HG03354 (cell line): Measurements from ENCODE around the gene RASL10B.

ENCODE experiments used
- ATAC-seq: cut with Tn5 transposase; IDR thresholded peaks from one replicate; pipeline ENCODE4 v1.9.1; 2021; ENCODE audit warnings: mild to moderate bottlenecking; ENCODE audit not compliant: unreplicated experiment, poor library complexity, severe bottlenecking

RASL10B gene

GRCh38 chr17:35716173-35716572 lies 15.3 kb upstream of the RASL10B start:
- no peak for ATAC-seq

DNA sequence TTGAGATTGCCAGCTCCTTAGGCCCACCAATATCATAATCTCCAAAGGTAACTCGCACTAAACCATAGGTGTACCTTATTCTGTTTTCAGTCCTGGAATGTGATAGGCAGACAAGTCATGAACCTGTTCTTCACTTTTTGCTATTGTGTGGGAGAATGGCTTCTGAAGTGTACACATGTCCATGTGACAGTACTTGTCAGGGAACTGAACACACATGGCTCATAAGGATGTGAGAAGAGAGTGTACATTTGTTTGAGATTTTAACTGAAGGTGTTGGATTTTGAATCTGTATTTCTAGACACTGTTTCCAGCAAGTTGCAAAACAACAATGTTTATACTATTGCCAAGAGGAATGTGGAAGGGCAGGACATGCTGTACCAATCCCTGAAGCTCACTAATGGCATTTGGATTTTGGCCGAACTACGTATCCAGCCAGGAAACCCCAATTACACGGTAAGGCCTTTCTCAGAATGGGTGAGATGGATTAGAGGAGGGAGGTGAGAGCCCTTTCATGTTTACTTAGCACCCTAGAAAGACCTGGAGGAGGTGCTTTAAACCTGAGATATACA lies 14.5 kb upstream of the RASL10B start:
- no peak for ATAC-seq

DNA sequence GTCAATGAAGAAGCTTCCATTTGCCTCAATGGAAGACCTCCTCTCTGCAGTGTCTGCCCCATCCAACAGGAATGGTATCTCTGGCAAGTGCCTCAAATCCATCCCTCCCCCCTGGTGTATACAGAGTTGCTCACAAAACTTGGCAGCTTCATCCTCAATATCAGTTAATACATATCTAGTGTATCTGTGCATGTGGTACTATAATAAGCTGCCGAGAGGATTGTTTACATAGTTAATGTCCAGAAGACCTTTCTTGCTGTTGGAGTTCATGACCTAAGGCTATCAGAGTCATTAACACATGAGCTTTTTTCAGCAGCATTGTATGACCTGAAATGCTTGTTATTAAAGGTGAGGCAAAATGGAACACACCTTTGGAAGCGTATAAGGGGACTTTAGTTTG lies 14.0 kb upstream of the RASL10B start:
- no peak for ATAC-seq

DNA sequence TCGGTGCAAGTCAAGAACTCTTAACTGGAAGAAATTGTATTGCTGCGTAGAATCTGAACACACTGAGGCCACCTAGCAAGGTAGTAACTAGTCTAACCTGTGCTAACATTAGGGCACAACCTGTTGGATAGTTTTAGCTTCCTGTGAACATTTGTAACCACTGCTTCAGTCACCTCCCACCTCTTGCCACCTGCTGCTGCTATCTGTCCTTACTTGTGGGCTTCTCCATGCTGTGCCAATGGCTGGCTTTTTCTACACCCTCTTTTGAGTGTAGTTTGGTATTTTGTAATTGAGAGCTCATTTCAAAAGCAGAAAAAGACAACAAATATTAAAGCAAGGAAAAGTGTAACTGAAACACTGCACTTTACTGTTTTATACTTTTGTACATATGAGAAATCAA lies 7.7 kb upstream of the RASL10B start:
- ATAC-seq: no peak

DNA sequence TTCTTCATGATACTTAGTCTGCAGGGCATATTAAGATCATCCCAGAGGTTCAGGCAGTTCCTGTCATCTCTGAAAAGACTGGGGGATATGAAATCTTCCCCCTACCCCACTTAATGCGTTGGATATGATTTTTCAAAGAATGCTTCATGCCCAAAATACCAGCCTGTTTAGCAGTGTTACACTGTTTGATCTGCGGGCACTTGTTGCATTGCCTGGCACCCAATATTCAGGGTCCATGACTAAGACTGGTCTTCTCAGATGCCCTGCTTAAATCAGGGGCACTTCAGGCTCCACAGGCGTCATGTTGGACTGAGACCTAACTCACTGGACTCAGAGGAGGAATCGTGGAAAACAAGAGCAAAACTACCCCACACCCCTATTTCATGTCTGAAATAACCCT lies 6.4 kb upstream of the RASL10B start:
- no peak for ATAC-seq

DNA sequence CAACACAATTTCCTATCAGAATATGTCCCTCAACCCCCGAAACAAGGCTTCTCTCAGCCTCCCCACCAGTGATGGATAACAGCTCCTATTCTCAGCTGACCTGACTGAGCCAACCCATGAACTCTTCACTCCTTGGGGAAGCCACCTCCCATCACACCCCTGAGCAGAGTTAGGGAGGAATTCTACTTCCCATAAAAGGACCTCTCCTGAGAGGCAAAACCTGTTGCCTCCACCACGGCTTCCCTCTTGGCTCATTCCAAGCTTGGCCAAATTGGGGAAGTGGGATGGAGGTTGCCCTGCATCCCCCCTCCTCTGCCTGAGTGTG lies 5.7 kb upstream of the RASL10B start:
- ATAC-seq: no peak

GRCh38 chr17:35726127-35726952 lies 5.1 kb upstream of the RASL10B start:
- no peak for ATAC-seq

GRCh38 chr17:35726953-35727460 lies 4.4 kb upstream of the RASL10B start:
- ATAC-seq: no peak

- no peak for ATAC-seq
Observed at GRCh38 chr17:35727635-35728034, 3.8 kb upstream of the RASL10B start.

- ATAC-seq: no peak
Observed at GRCh38 chr17:35728551-35728950, 2.9 kb upstream of the RASL10B start.

DNA sequence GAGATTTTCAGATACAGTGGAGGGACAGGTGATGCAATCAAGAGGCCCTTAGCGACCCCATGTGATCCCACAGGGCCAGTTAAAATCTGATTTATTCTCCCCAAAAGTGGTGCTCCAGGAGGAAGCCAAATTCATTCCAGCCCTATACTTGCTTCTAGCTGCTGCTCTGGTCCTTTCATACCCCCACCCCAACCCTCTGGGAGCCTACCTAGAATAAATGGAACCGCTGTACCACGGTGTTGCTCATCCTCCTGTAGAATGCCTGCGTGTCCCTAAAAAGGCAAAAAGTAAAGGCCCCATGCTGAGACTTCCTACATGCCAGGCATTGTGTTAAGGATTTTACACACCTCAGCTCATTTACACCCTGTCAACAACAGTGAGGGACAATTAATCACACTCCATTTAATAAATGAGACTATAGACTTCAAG lies 2.0 kb upstream of the RASL10B start:
- no peak for ATAC-seq

GRCh38 chr17:35730400-35731005 lies 936 bp upstream of the RASL10B start:
- no peak for ATAC-seq

GRCh38 chr17:35731917-35732805 lies 722 bp downstream of the RASL10B start:
- no peak for ATAC-seq

GRCh38 chr17:35732806-35733136 lies 1.3 kb downstream of the RASL10B start:
- ATAC-seq: no peak

DNA sequence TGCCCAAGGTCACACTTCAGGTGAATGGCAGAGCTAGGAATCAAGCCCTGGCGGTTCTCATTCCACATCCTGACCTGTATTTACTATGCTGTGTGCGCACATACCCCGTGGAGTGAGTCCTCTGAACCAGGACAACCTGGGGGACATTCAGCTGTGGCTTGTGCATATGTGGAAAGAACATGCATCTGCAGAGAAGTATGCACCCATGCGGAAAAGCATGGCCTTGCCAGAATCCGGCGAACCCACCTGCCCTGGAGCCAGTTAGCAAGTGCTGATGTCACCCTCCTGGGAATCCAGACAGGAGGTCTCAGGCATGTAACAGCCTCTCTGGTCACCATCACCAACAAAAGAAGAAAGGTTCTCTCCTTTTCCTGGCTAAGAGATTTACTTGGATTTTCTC lies 1.9 kb downstream of the RASL10B start:
- no peak for ATAC-seq

GRCh38 chr17:35734396-35734795 lies 3.0 kb downstream of the RASL10B start:
- ATAC-seq: no peak

DNA sequence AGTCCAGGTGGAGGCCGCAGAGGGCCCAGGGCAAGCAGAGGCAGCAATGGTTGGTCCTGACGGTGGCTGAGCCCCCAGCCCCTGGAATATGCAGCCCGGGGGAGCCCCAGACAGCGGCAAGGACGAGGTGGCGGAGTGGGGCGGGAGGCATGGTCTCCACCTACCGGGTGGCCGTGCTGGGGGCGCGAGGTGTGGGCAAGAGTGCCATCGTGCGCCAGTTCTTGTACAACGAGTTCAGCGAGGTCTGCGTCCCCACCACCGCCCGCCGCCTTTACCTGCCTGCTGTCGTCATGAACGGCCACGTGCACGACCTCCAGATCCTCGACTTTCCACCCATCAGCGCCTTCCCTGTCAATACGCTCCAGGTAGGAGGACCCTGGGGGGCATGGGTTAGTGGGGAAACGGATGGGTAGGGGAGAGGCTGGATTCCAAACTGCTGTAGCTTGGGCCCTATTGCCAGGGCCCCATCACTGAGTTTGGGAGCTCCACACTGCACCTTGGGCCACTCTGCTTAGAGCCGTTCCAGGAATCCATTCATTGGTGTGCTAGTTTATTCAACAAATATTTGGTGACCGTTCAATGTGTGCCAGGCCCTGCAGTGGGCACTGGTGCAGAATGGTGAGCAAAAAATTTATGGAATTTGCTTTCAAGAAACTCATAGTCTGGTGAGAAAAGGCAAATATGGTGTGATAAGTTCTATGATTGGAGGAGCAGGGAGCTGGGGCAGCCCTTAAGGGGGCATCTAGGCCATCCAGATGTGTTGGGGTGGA lies 3.8 kb downstream of the RASL10B start:
- ATAC-seq: no peak

GRCh38 chr17:35736236-35736635 lies 4.8 kb downstream of the RASL10B start:
- no peak for ATAC-seq

GRCh38 chr17:35738519-35739133 lies 7.2 kb downstream of the RASL10B start:
- no peak for ATAC-seq
